ENCODE measurements around the gene RASA3.

GRCh38 chr13:113938716-113939115 lies 193.7 kb downstream of the RASA3 start:
- TF ChIP-seq CTCF (IDR thresholded peaks at IDR 0.05; ENCODE audit: low read length) (no peak), EZH2 (optimal IDR thresholded peaks at IDR 0.05; ENCODE audit: low read depth, low read length) (no peak)

Data from MM.1S (cell line).